ENCODE results near the gene MKNK2. TPM values are rescaled to one million over a fixed set of nuclear protein-coding genes. Genes with fewer than 3 reads are reported as not detected.

MKNK2 gene
- total and polyA plus RNA-seq, 2 of the 13 experiments (the other 11 are each of a cell fraction or from before 2014, with no cell fraction given): 44.9 to 112 TPM

GRCh38 chr19:2053601-2054389 is 2.8 kb upstream of the MKNK2 start:
- no peak overlapping the region for H3K9ac ChIP-seq (ENCODE audit: insufficient read depth, low read depth, low read length)
- ChIA-PET CTCF (ENCODE audit: low intra/inter-chr PET ratio, low total read pairs) (no interaction called here), POLR2A (interaction anchor here (1.2 to 1.3 kb wide), 2 partner anchors 11 to 38 kb away, joined by 5 to 6 read pairs; no protein-coding TSS in a partner anchor)
- no peak overlapping the region for H3K27ac ChIP-seq (ENCODE audit: extremely low read length, insufficient read depth, low read length)
- no peak for ATAC-seq
- intact Hi-C loops (cut with micrococcal nuclease; ENCODE audit: unreplicated experiment) (no loop called here), in situ Hi-C loops (cut with HindIII; ENCODE audit: extremely low pct_ligation_motif_present, low pct_unique_long_range_greater_than_20kb) (no loop called here)
- H4K20me1 ChIP-seq (ENCODE audit: insufficient read depth, low read length): peaks cover 17% of the 10 kb centered on the region
- no peak for DNase-seq (ENCODE audit: low spot score)
- no TSS peak for BruUV-seq (replicated peaks)
- H2AFZ ChIP-seq (ENCODE audit: low read length): no peak overlapping the region
- H3K4me2 ChIP-seq (ENCODE audit: low read depth, low read length): no peak overlapping the region
- peaks cover 19% of the 10 kb centered on the region for H3K79me2 ChIP-seq (ENCODE audit: insufficient read depth, low read length)
- TF ChIP-seq ZNF687 (CRISPR knock-in tag; IDR thresholded peaks at IDR 0.05): peak; percentile 43
- TF ChIP-seq ZNF746 (CRISPR knock-in tag; IDR thresholded peaks at IDR 0.05): no peak
- TF ChIP-seq ZNF460 (CRISPR knock-in tag; IDR thresholded peaks at IDR 0.05; ENCODE audit: borderline replicate concordance): peak; percentile 24; the same call in 1 of the 2 replicates
- TF ChIP-seq ZNF326 (CRISPR knock-in tag; IDR thresholded peaks at IDR 0.05; ENCODE audit: borderline replicate concordance): no peak
- TF ChIP-seq ZNF501 (CRISPR knock-in tag; IDR thresholded peaks at IDR 0.05): no peak
- H3K4me1 ChIP-seq (ENCODE audit: insufficient read depth, low read length): peaks cover 82% of the 10 kb centered on the region
- WGBS (ENCODE audit: low lambda C conversion rate): 76% methylated on average over 21 of the region's 24 CpGs
- H3K9me3 ChIP-seq (ENCODE audit: low read length): no peaks in the 10 kb centered on the region
- H3K27me3 ChIP-seq (ENCODE audit: control insufficient read depth in 1 of 2, insufficient read depth in 2 of 2, low read length in 2 of 2): no peaks in the 10 kb centered on the region
- no peak overlapping the region for H3K4me3 ChIP-seq (replicated peaks in 1 of 3; ENCODE audit: insufficient read depth in 1 of 3, low read depth in 2 of 3, low read length in 3 of 3)
- peaks cover 0 to 2% of the 10 kb centered on the region in 2 experiments; a peak in 1 of 5 replicates for H3K36me3 ChIP-seq (replicated peaks in 1 of 2; ENCODE audit: control insufficient read depth in 1 of 2, insufficient read depth in 2 of 2, low read length in 2 of 2)
- no peak for FAIRE-seq

All from HepG2 (cell line).